HL-60/S4 (cell line): ENCODE measurements around the gene ZNF35.

Source experiments
- in situ Hi-C: fragments of 300-500 bp; cut with MboI; formaldehyde crosslinking; loops from 2 replicates; pipeline ENCODE4 v1.14.3; 2022; ENCODE audit warnings: low sequenced_read_pairs

Gene ZNF35

GRCh38 chr3:44682182-44682896, 33.8 kb downstream of the ZNF35 start:
- in situ Hi-C loops, result no loop called here

GRCh38 chr3:44685128-44685800, 36.7 kb downstream of the ZNF35 start:
- in situ Hi-C loops, result no loop called here

- in situ Hi-C loops, result no loop called here
These were observed 39.4 kb downstream of the ZNF35 start for GRCh38 chr3:44687898-44688297.
